HepG2 (cell line): ENCODE measurements around the gene QKI. TPM values are rescaled to one million over a fixed set of nuclear protein-coding genes. Genes with fewer than 3 reads are reported as not detected.

Experiments used
- ATAC-seq: fragments of 200-7000 bp; cut with Tn5 transposase; 3 replicates; pipeline ENCODE4 v1.9.1; 2020; ENCODE audit warnings: mild to moderate bottlenecking, moderate library complexity
- BruUV-seq: library from RNA; stranded (reverse); fragments of 400-500 nt; replicated peaks from 2 replicates; lab custom pipeline; 2021; lab: Mats Ljungman, UMichigan
- CTCF ChIA-PET: fragments of 300-600 bp; formaldehyde crosslinking; extraction: SDS; loops from one replicate; lab custom pipeline; 2021; ENCODE audit warnings: low total read pairs, inconsistent platforms, low intra/inter-chr PET ratio; lab: Yijun Ruan, JAX
- POLR2A ChIA-PET: fragments of 350-600 bp; sonication (Branson Sonifier 250); formaldehyde crosslinking; loops from one replicate; lab custom pipeline; 2020; ENCODE audit warnings: antibody characterized with exemption, inconsistent platforms; lab: Yijun Ruan, JAX
- DNase-seq: peaks from one replicate; pipeline ENCODE4 v3.0.0-alpha.2; 2015; ENCODE audit warnings: low spot score
- FAIRE-seq: peaks from 3 replicates; lab custom pipeline; 2011; peaks lifted over from hg19 to GRCh38; lab: Jason Lieb, UNC
- H2AFZ ChIP-seq: one replicate; pipeline ENCODE4 v1.6.1; 2011; ENCODE audit warnings: low read length, inconsistent platforms
- H3K27ac ChIP-seq: fragments of 300-600 bp; 3 replicates; pipeline ENCODE4 v1.8.0; 2011; ENCODE audit warnings: mixed run types, mild to moderate bottlenecking, mixed read lengths, low read length, inconsistent platforms; ENCODE audit not compliant: insufficient read depth; ENCODE audit errors: extremely low read length
- H3K27me3 ChIP-seq, 2 experiments: fragments of 200-600 bp in 1 of 2; 2 replicates in 1 of 2; 3 replicates in 1 of 2; pipeline versions ENCODE4 v1.6.0 to v1.8.0; 2011; ENCODE audit warnings: low read length in 2 of 2, mild to moderate bottlenecking in 2 of 2, moderate library complexity in 2 of 2, inconsistent platforms in 1 of 2; ENCODE audit not compliant: insufficient read depth in 2 of 2, control insufficient read depth in 1 of 2
- H3K36me3 ChIP-seq, 2 experiments: fragments of 200-600 bp in 1 of 2; replicated peaks in 1 of 2; 2 replicates in 1 of 2; 3 replicates in 1 of 2; pipeline versions ENCODE4 v1.5.1 to v1.8.0; 2011; ENCODE audit warnings: low read length in 2 of 2, inconsistent platforms in 1 of 2; ENCODE audit not compliant: insufficient read depth in 2 of 2, control insufficient read depth in 1 of 2
- H3K4me1 ChIP-seq: 2 replicates; pipeline ENCODE4 v1.5.1; 2012; ENCODE audit warnings: low read length, inconsistent platforms; ENCODE audit not compliant: insufficient read depth
- H3K4me2 ChIP-seq: 2 replicates; pipeline ENCODE4 v1.6.0; 2011; ENCODE audit warnings: low read depth, low read length, inconsistent platforms
- H3K4me3 ChIP-seq, 3 experiments: fragments of 200-600 bp in 1 of 3; sonication (generic), shearing (Covaris generic) in 1 of 3; replicated peaks in 1 of 3; 2 replicates each; pipeline ENCODE4 v1.5.1; 2011 to 2016; ENCODE audit warnings: low read length in 3 of 3, inconsistent platforms in 2 of 3, low read depth in 2 of 3, mild to moderate bottlenecking in 2 of 3, control low read depth in 1 of 3, mixed read lengths in 1 of 3; ENCODE audit not compliant: insufficient read depth in 1 of 3
- H3K79me2 ChIP-seq: one replicate; pipeline ENCODE4 v1.6.1; 2011; ENCODE audit warnings: low read length, inconsistent platforms; ENCODE audit not compliant: insufficient read depth
- H3K9ac ChIP-seq: 2 replicates; pipeline ENCODE4 v1.6.0; 2011; ENCODE audit warnings: mild to moderate bottlenecking, low read depth, low read length, inconsistent platforms; ENCODE audit not compliant: insufficient read depth
- H3K9me3 ChIP-seq: 2 replicates; pipeline ENCODE4 v1.5.1; 2012; ENCODE audit warnings: mild to moderate bottlenecking, low read length
- H4K20me1 ChIP-seq: 2 replicates; pipeline ENCODE4 v1.6.0; 2011; ENCODE audit warnings: inconsistent platforms, mild to moderate bottlenecking, low read length, moderate library complexity; ENCODE audit not compliant: insufficient read depth
- ARID2 ChIP-seq: sonication (generic); formaldehyde crosslinking; IDR thresholded peaks from 2 replicates; pipeline ENCODE4 v1.8.1; 2022; ENCODE audit warnings: mild to moderate bottlenecking, missing genetic modification reagents, borderline replicate concordance
- MXI1 ChIP-seq: IDR thresholded peaks from 3 replicates; pipeline ENCODE4 v1.6.1; 2012; ENCODE audit warnings: low read depth, low read length, inconsistent platforms, borderline replicate concordance
- RBFOX2 ChIP-seq: fragments of 200-400 bp; formaldehyde crosslinking; IDR thresholded peaks from 2 replicates; pipeline ENCODE4 v1.6.1; 2017; ENCODE audit warnings: low read depth, mild to moderate bottlenecking, low read length
- SNAI1 ChIP-seq: sonication (generic); formaldehyde crosslinking; IDR thresholded peaks from 2 replicates; pipeline ENCODE4 v1.5.0; 2020; ENCODE audit warnings: mild to moderate bottlenecking, missing genetic modification reagents, borderline replicate concordance
- TRIM22 ChIP-seq: fragments of 450-650 bp; IDR thresholded peaks from 2 replicates; pipeline ENCODE4 v1.6.1; 2017
- ZBTB14 ChIP-seq: sonication (generic); formaldehyde crosslinking; IDR thresholded peaks from 2 replicates; pipeline ENCODE4 v1.4.0; 2020; ENCODE audit warnings: missing genetic modification reagents
- ZBTB42 ChIP-seq: sonication (generic); formaldehyde crosslinking; IDR thresholded peaks from 2 replicates; pipeline ENCODE4 v1.5.0; 2020; ENCODE audit warnings: mild to moderate bottlenecking, missing genetic modification reagents
- ZHX1 ChIP-seq: sonication (generic); formaldehyde crosslinking; IDR thresholded peaks from 2 replicates; pipeline ENCODE4 v1.8.1; 2022; ENCODE audit warnings: low read depth, mild to moderate bottlenecking, missing genetic modification reagents
- ZMAT3 ChIP-seq: sonication (generic); formaldehyde crosslinking; conservative IDR thresholded peaks from 2 replicates; pipeline ENCODE4 v1.7.0; 2021; ENCODE audit warnings: missing genetic modification reagents
- ZNF232 ChIP-seq: sonication (generic); formaldehyde crosslinking; IDR thresholded peaks from 2 replicates; pipeline ENCODE4 v1.4.0; 2020; ENCODE audit warnings: missing genetic modification reagents, borderline replicate concordance
- ZNF570 ChIP-seq: sonication (generic); formaldehyde crosslinking; IDR thresholded peaks from 2 replicates; pipeline ENCODE4 v1.4.0; 2020; ENCODE audit warnings: mild to moderate bottlenecking, missing genetic modification reagents, borderline replicate concordance
- ZNF761 ChIP-seq: sonication (generic); formaldehyde crosslinking; conservative IDR thresholded peaks from 2 replicates; pipeline ENCODE4 v1.4.0; 2020; ENCODE audit warnings: mild to moderate bottlenecking, missing genetic modification reagents
- ZSCAN12 ChIP-seq: sonication (generic); formaldehyde crosslinking; IDR thresholded peaks from 2 replicates; pipeline ENCODE4 v1.9.0; 2021; ENCODE audit warnings: mild to moderate bottlenecking, missing genetic modification reagents
- WGBS: methylation state at CpG from one replicate; pipeline ENCODE4 v1.1.6; 2017; ENCODE audit warnings: low lambda C conversion rate; 5-methylcytosine and 5-hydroxymethylcytosine counted together
- in situ Hi-C: cut with HindIII; loops from 2 replicates; pipeline ENCODE4 v1.10.0; 2017; ENCODE audit warnings: low pct_unique_long_range_greater_than_20kb; ENCODE audit not compliant: extremely low pct_ligation_motif_present
- intact Hi-C: fragments of 100-400 bp; cut with micrococcal nuclease; formaldehyde crosslinking; loops from one replicate; pipeline ENCODE4 v1.10.0; 2022; ENCODE audit not compliant: unreplicated experiment
- polyA plus RNA-seq, 8 experiments: library from polyadenylated mRNA; depleted of rRNA in 3 of 8; stranded (reverse) in 7 of 8; unstranded in 1 of 8; fragments of >200 nt; fragmentation: Illumina TruSeq in 4 of 8; extraction: Trizol in 4 of 8; gene quantifications; 2 replicates each; pipeline versions ENCODE4 v1.2.1 to v1.2.3, GENCODE V29; 2011 to 2016; ENCODE audit warnings: low read depth in 4 of 8, missing spikeins in 1 of 8, mixed read lengths in 1 of 8; ENCODE audit not compliant: insufficient read depth in 1 of 8
- total RNA-seq, 5 experiments: library from RNA; depleted of rRNA; stranded (reverse); fragments of >200 nt; fragmentation: Illumina TruSeq; extraction: Trizol; gene quantifications; 2 replicates each; pipeline ENCODE4 v1.2.3, GENCODE V29; 2016; ENCODE audit warnings: low read depth in 1 of 5

The QKI gene
- total and polyA plus RNA-seq, 2 of the 13 experiments (the other 11 are each of a cell fraction or from before 2014, with no cell fraction given) = 136 to 137 TPM

DNA sequence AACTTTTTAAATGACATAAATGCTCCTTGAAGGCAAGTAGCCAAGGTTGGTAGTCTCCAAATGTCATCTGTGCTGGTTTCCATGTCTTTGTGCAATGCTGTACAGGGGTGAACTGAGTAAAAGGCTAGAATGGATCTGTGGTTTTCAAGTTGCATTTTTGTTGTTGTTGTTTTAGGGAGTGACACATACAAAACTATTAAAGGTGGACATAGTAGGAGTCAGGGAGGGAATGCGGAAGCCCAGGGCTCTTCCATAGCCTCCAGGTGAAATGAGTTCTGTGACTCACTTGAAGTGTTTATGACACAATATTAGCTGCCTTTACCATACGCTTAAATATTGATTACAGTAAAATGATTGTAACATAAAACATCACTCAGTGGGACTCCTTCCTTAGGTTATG, 22.5 kb upstream of the QKI start:
- H3K27me3 ChIP-seq = no peaks in the 10 kb centered on the region
- no peaks in the 10 kb centered on the region for H3K79me2 ChIP-seq
- no peak for TF ChIP-seq ZBTB42
- no peak for TF ChIP-seq ZBTB14 (CRISPR knock-in tag)
- TF ChIP-seq ARID2 (CRISPR knock-in tag) = no peak
- TF ChIP-seq SNAI1 (CRISPR knock-in tag) = no peak
- TF ChIP-seq RBFOX2 = no peak
- no peak for TF ChIP-seq ZNF570 (CRISPR knock-in tag)
- no peak for TF ChIP-seq ZNF232 (CRISPR knock-in tag)
- TF ChIP-seq ZMAT3 = no peak
- no peak for TF ChIP-seq TRIM22
- TF ChIP-seq ZHX1 = no peak
- no peak for TF ChIP-seq ZNF761 (CRISPR knock-in tag)
- no peak for TF ChIP-seq MXI1
- no peak for TF ChIP-seq ZSCAN12
- TF ChIP-seq, all 625 proteins: peak for 0
- ChIA-PET POLR2A (no interaction called here), CTCF (no interaction called here)
- Histone ChIP-seq H3K4me3 (no peak overlapping the region), H3K4me2 (no peak overlapping the region), H3K27ac (no peak overlapping the region), H3K9me3 (no peaks in the 10 kb centered on the region), H3K36me3 (no peaks in the 10 kb centered on the region), H3K4me1 (peaks cover 18% of the 10 kb centered on the region), H2AFZ (no peak overlapping the region), H4K20me1 (no peaks in the 10 kb centered on the region), H3K9ac (no peak overlapping the region)
- intact Hi-C loops = no loop called here
- 87% methylated on average over 2 of the region's 2 CpGs for WGBS
- BruUV-seq = no TSS peak
- FAIRE-seq = no peak
- no peak for DNase-seq
- in situ Hi-C loops = no loop called here
- no peak for ATAC-seq
